ENCODE measurements around the gene MCF2L2. TPM values are rescaled to one million over a fixed set of nuclear protein-coding genes. Genes with fewer than 3 reads are reported as not detected.
A peak's percentile ranks its signal among the peaks of the same experiment; 100 is the strongest.

Gene MCF2L2
- total and polyA plus RNA-seq, 3 donors from 2014 or later: 6.8 to 24.2 (median 14.6) TPM

DNA sequence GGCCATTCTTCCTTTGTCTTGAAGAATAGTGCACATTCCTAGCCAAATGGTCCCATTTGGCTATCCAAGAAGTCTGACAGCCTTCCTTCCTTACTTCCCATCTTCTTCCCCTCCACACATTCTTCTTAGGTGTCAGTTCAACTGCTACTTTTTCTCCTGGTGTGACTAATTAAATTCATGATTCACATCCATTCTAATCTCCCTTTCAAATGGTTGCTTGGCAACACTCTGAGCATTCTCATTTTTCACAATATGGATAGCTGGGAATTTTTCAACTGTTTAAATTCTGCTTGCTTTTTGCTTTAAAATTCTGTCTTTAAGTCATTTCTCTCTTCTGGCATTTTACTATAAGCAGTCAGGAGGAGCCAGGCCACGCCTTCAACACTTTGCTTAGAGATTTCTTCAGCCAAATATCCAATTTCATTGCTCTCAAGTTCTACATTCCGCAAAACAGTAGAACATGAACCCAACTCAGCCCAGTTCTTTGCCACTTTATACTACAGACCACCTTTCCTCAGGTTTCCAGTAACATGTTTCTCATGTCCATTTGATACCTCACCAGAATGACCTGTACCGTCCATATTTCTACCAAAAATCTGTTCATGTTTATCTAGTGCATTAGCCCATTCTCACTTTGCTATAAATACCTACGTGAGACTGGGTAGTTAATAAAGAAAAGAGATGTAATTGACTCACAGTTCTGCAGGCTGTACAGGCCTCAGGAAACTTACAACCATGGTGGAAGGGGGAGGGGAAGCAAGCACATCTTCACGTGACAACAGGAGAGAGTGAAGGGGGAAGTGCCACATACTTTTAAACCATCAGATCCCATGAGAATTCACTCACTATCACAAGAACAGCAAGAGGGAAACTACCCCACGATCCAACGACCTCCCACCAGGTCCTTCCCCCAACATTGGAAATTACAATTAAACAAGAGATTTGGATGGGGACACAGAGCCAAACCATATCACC lies 31.9 kb upstream of the MCF2L2 start:
- Histone ChIP-seq H3K36me3 (ENCODE audit: low read depth, missing control alignments) (no peaks in the 10 kb centered on the region), H3K27ac (no peak overlapping the region), H3K27me3 (no peaks in the 10 kb centered on the region), H3K4me3 (no peak overlapping the region), H3K4me1 (no peaks in the 10 kb centered on the region), H3K9me3 (no peaks in the 10 kb centered on the region)
- intact Hi-C loops (cut with DNase I; ENCODE audit: low total_unique reads): no loop called here
- 89 to 92% methylated on average over 7 of the region's 7 CpGs for WGBS, 2 donors
- no peak for DNase-seq
- TF ChIP-seq CTCF (IDR thresholded peaks at IDR 0.05) (no peak), POLR2A (IDR thresholded peaks at IDR 0.05) (no peak)

DNA sequence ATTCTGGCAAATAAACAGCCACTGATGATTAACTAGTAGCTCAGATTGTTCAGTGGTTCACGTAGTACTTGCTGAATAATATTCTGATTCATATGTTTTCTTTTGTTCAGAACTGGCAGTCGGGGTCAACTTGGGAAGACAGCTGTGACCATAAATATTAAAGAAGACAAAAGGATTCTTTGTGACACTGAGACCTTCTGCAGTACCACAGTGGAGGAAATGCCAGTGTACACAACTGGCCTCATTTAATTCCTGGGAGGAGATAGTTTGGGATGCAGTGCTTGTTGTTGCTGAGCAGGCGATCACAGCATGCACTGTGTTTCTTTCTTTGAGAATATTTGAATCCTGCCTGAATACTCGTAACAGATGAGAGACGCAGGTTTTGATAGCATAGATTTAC lies 26.7 kb upstream of the MCF2L2 start:
- H3K4me1 ChIP-seq: no peaks in the 10 kb centered on the region
- no peak overlapping the region for H3K27ac ChIP-seq
- DNase-seq: no peak
- H3K36me3 ChIP-seq (ENCODE audit: low read depth, missing control alignments): no peaks in the 10 kb centered on the region
- TF ChIP-seq CTCF (IDR thresholded peaks at IDR 0.05) (no peak), POLR2A (IDR thresholded peaks at IDR 0.05) (no peak)
- no peaks in the 10 kb centered on the region for H3K27me3 ChIP-seq
- no peak overlapping the region for H3K4me3 ChIP-seq
- intact Hi-C loops (cut with DNase I; ENCODE audit: low total_unique reads): no loop called here
- H3K9me3 ChIP-seq: no peaks in the 10 kb centered on the region
- whole genome bisulfite sequencing, 2 donors: 59 to 68% methylated on average over 5 of the region's 5 CpGs

DNA sequence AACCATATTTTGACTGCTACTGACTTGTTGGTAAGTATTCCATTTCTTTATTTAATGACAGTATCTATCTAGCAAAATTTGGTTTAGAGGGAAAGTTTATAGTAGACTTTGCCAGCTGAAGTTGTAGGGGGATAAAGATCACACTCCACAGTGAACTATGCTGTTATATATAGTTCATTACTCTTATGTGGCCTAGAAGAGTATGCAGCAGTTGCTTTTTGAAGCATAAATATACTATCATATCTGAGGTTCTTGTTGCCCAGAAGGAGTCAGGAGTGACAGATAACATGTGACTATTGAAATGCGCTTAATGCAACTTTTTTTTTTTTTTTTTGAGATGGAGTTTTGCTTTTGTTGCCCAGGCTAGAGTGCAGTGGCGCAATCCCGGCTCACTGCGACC lies 25.6 kb upstream of the MCF2L2 start:
- TF ChIP-seq CTCF (IDR thresholded peaks at IDR 0.05) (no peak), POLR2A (IDR thresholded peaks at IDR 0.05) (no peak)
- no peaks in the 10 kb centered on the region for H3K36me3 ChIP-seq (ENCODE audit: low read depth, missing control alignments)
- no peaks in the 10 kb centered on the region for H3K4me1 ChIP-seq
- no peak overlapping the region for H3K4me3 ChIP-seq
- intact Hi-C loops (cut with DNase I; ENCODE audit: low total_unique reads): no loop called here
- H3K27ac ChIP-seq: no peak overlapping the region
- H3K27me3 ChIP-seq: no peaks in the 10 kb centered on the region
- no peaks in the 10 kb centered on the region for H3K9me3 ChIP-seq
- DNase-seq: no peak
- 95 to 97% methylated on average over 4 of the region's 4 CpGs for WGBS, 2 donors

DNA sequence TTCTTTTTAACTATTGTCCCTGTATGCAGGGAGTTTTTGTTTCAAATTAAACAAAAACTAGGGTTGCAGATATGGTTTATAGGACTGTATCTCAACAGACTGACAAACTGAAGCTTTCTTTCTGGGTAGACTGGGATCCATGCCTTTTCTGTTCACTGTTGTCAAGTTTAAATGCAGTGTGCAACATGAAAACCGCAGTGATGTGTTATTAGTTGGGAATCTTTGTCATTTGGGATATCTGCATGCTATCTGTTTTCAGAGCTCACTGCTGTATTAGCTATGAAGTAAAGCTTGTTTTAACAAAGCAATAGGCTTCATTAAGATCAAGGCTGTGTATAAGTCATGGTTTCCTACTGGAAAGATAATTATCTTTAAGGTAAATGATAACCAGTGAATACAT lies 21.4 kb upstream of the MCF2L2 start:
- no peaks in the 10 kb centered on the region for H3K4me1 ChIP-seq
- H3K27me3 ChIP-seq: no peaks in the 10 kb centered on the region
- 60 to 89% methylated on average over 1 of the region's 1 CpG for WGBS, 2 donors
- H3K36me3 ChIP-seq (ENCODE audit: low read depth, missing control alignments): no peaks in the 10 kb centered on the region
- peak overlapping the region in 1 of 2 donors; percentile 22 for H3K27ac ChIP-seq
- DNase-seq: no peak
- H3K9me3 ChIP-seq: no peaks in the 10 kb centered on the region
- intact Hi-C loops (cut with DNase I; ENCODE audit: low total_unique reads): no loop called here
- TF ChIP-seq CTCF (IDR thresholded peaks at IDR 0.05): no peak
- no peak for TF ChIP-seq POLR2A (IDR thresholded peaks at IDR 0.05)
- no peak overlapping the region for H3K4me3 ChIP-seq
